GM23338 (cell line): ENCODE data around the gene IL17REL. TPM values are rescaled to one million over a fixed set of nuclear protein-coding genes. Genes with fewer than 3 reads are reported as not detected.

ENCODE experiments used
- ATAC-seq: fragments of 200-7000 bp; cut with Tn5 transposase; 3 replicates; pipeline ENCODE4 v1.9.1; 2020
- DNase-seq: peaks from one replicate; pipeline ENCODE4 v3.0.0-alpha.2; 2015; ENCODE audit warnings: low spot score
- H2AFZ ChIP-seq: fragments of 200-600 bp; sonication (generic); 2 replicates; pipeline ENCODE4 v1.8.0; 2016; ENCODE audit warnings: antibody characterized with exemption, mild to moderate bottlenecking, moderate library complexity
- H3F3A ChIP-seq: fragments of 200-600 bp; sonication (generic); replicated peaks from 2 replicates; pipeline ENCODE4 v1.8.0; 2017; ENCODE audit warnings: antibody characterized with exemption, mixed run types, low read depth
- H3K27ac ChIP-seq: fragments of 200-600 bp; sonication (generic); 2 replicates; pipeline ENCODE4 v1.6.1; 2016; ENCODE audit warnings: low read depth
- H3K27me3 ChIP-seq: fragments of 200-600 bp; sonication (generic); 2 replicates; pipeline ENCODE4 v1.8.0; 2016; ENCODE audit warnings: mild to moderate bottlenecking, mixed run types, moderate library complexity; ENCODE audit not compliant: insufficient read depth
- H3K36me3 ChIP-seq: fragments of 200-600 bp; sonication (generic); 2 replicates; pipeline ENCODE4 v1.8.0; 2016; ENCODE audit warnings: mild to moderate bottlenecking; ENCODE audit not compliant: insufficient read depth
- H3K4me1 ChIP-seq: fragments of 200-600 bp; sonication (generic); 2 replicates; pipeline ENCODE4 v1.8.0; 2016; ENCODE audit warnings: mild to moderate bottlenecking, moderate library complexity; ENCODE audit not compliant: insufficient read depth
- H3K4me2 ChIP-seq: fragments of 200-600 bp; sonication (generic); 2 replicates; pipeline ENCODE4 v1.7.1; 2017; ENCODE audit warnings: mixed run types
- H3K4me3 ChIP-seq: fragments of 200-600 bp; sonication (generic); 2 replicates; pipeline ENCODE4 v1.6.1; 2016; ENCODE audit warnings: mixed run types
- H3K79me2 ChIP-seq: fragments of 200-600 bp; sonication (generic); replicated peaks from 2 replicates; pipeline ENCODE4 v1.8.0; 2017; ENCODE audit warnings: mild to moderate bottlenecking; ENCODE audit not compliant: insufficient read depth
- H3K9me2 ChIP-seq: fragments of 200-600 bp; sonication (generic); 2 replicates; pipeline ENCODE4 v1.8.0; 2017; ENCODE audit not compliant: insufficient read depth
- H4K20me1 ChIP-seq: fragments of 200-600 bp; sonication (generic); replicated peaks from 2 replicates; pipeline ENCODE4 v1.8.0; 2017; ENCODE audit warnings: mild to moderate bottlenecking; ENCODE audit not compliant: insufficient read depth
- H3K27ac Mint-ChIP-seq: 2 replicates; pipeline ENCODE4 v1.8.0; 2020; ENCODE audit warnings: inconsistent platforms, mild to moderate bottlenecking, moderate library complexity, mixed read lengths
- H3K27me3 Mint-ChIP-seq: 3 replicates; pipeline ENCODE4 v1.8.0; 2022; ENCODE audit warnings: low read depth, mild to moderate bottlenecking, moderate library complexity, mixed read lengths, inconsistent platforms; ENCODE audit not compliant: insufficient read depth, poor library complexity
- H3K36me3 Mint-ChIP-seq: 3 replicates; pipeline ENCODE4 v1.8.0; 2021; ENCODE audit warnings: low read depth, mild to moderate bottlenecking, inconsistent platforms, moderate library complexity, mixed read lengths
- H3K4me1 Mint-ChIP-seq: 3 replicates; pipeline ENCODE4 v1.8.0; 2020; ENCODE audit warnings: mild to moderate bottlenecking, inconsistent platforms, mixed read lengths
- H3K4me3 Mint-ChIP-seq: 3 replicates; pipeline ENCODE4 v1.8.0; 2021; ENCODE audit warnings: moderate library complexity, mild to moderate bottlenecking, inconsistent platforms, mixed read lengths
- H3K9me3 Mint-ChIP-seq: 3 replicates; pipeline ENCODE4 v1.8.0; 2020; ENCODE audit warnings: moderate library complexity, mild to moderate bottlenecking, inconsistent platforms, mixed read lengths
- POLR2AphosphoS5 ChIP-seq: IDR thresholded peaks from 2 replicates; pipeline ENCODE4 v1.6.1; 2016; ENCODE audit warnings: antibody characterized with exemption, low read depth
- ZNF114 ChIP-seq: fragments of 250-450 bp; sonication (Bioruptor Pico); IDR thresholded peaks from 2 replicates; pipeline ENCODE4 v1.5.0; 2020; ENCODE audit warnings: mild to moderate bottlenecking, moderate library complexity
- polyA plus RNA-seq: library from polyadenylated mRNA; unstranded; fragments of >200 nt; fragmentation: Nextera tagmentation; extraction: Ambion mirVana; gene quantifications from 2 replicates; pipeline ENCODE4 v1.2.1, GENCODE V29; 2016
- total RNA-seq: library from RNA; depleted of rRNA; stranded (reverse); fragments of >200 nt; shearing (Covaris generic); gene quantifications from 2 replicates; pipeline ENCODE4 v1.2.3, GENCODE V29; 2014
- TF ChIP-seq, protein P1 (sequence below): fragments of 250-450 bp; sonication (Bioruptor Pico); IDR thresholded peaks from 2 replicates; pipeline ENCODE4 v1.5.0; 2020; ENCODE audit warnings: mild to moderate bottlenecking, moderate library complexity
- TF ChIP-seq, protein P2 (sequence below), 2 experiments: fragments of 200-600 bp in 1 of 2; sonication (generic) in 1 of 2; conservative IDR thresholded peaks; 2 replicates each; pipeline versions ENCODE4 v1.5.1 to v1.6.1; 2016 to 2017; ENCODE audit warnings: antibody characterized with exemption in 2 of 2, low read depth in 2 of 2, mild to moderate bottlenecking in 2 of 2, moderate library complexity in 1 of 2

Gene IL17REL
- total and polyA plus RNA-seq, 2 experiments from 2014 or later = 0.31 TPM; not detected in 1

DNA sequence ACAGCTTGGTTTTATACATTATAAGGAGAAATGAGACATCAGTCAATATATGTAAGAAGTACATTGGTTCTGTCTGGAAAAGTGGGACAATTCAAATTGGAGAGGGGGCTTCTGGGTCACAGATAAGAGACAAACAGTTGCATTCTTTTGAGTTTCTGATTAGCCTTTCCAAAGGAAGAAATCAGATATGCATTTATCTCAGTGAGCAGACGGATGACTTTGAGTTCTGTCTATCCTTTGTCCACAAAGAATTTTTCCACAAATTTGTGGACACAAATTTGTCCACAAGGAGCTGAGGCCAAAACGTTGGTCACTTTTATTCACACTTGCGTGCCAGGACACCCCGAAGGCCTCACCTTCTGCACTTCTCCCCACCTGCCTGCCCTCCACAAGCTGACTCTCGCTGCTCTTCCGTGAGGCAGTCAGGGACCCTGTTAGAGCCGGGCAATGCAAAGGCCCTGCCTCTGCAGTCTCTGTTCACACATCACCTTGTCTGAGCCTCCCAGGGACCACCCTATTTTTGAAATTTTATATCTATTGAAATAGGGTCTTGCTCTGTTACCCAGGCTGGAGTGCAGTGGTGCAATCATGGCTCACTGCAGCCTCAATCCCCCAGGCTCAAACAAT lies 20.5 kb downstream of the IL17REL start:
- H3K27ac ChIP-seq = no peak overlapping the region
- H2AFZ ChIP-seq = no peak overlapping the region
- Mint-ChIP-seq H3K9me3 (peaks cover 29% of the 10 kb centered on the region), H3K4me1 (peaks cover 3% of the 10 kb centered on the region; the same call in 1 of the 3 replicates), H3K27ac (no peak overlapping the region), H3K4me3 (no peak overlapping the region), H3K36me3 (peaks cover 3% of the 10 kb centered on the region; the same call in 2 of the 3 replicates), H3K27me3 (peaks cover 5% of the 10 kb centered on the region)
- no peaks in the 10 kb centered on the region for H4K20me1 ChIP-seq
- no peak overlapping the region for H3K4me2 ChIP-seq
- no peak for DNase-seq
- no peaks in the 10 kb centered on the region for H3K9me2 ChIP-seq
- no peaks in the 10 kb centered on the region; the same call in 1 of the 2 replicates for H3K4me1 ChIP-seq
- H3K36me3 ChIP-seq = no peaks in the 10 kb centered on the region
- TF ChIP-seq, protein P1, sequence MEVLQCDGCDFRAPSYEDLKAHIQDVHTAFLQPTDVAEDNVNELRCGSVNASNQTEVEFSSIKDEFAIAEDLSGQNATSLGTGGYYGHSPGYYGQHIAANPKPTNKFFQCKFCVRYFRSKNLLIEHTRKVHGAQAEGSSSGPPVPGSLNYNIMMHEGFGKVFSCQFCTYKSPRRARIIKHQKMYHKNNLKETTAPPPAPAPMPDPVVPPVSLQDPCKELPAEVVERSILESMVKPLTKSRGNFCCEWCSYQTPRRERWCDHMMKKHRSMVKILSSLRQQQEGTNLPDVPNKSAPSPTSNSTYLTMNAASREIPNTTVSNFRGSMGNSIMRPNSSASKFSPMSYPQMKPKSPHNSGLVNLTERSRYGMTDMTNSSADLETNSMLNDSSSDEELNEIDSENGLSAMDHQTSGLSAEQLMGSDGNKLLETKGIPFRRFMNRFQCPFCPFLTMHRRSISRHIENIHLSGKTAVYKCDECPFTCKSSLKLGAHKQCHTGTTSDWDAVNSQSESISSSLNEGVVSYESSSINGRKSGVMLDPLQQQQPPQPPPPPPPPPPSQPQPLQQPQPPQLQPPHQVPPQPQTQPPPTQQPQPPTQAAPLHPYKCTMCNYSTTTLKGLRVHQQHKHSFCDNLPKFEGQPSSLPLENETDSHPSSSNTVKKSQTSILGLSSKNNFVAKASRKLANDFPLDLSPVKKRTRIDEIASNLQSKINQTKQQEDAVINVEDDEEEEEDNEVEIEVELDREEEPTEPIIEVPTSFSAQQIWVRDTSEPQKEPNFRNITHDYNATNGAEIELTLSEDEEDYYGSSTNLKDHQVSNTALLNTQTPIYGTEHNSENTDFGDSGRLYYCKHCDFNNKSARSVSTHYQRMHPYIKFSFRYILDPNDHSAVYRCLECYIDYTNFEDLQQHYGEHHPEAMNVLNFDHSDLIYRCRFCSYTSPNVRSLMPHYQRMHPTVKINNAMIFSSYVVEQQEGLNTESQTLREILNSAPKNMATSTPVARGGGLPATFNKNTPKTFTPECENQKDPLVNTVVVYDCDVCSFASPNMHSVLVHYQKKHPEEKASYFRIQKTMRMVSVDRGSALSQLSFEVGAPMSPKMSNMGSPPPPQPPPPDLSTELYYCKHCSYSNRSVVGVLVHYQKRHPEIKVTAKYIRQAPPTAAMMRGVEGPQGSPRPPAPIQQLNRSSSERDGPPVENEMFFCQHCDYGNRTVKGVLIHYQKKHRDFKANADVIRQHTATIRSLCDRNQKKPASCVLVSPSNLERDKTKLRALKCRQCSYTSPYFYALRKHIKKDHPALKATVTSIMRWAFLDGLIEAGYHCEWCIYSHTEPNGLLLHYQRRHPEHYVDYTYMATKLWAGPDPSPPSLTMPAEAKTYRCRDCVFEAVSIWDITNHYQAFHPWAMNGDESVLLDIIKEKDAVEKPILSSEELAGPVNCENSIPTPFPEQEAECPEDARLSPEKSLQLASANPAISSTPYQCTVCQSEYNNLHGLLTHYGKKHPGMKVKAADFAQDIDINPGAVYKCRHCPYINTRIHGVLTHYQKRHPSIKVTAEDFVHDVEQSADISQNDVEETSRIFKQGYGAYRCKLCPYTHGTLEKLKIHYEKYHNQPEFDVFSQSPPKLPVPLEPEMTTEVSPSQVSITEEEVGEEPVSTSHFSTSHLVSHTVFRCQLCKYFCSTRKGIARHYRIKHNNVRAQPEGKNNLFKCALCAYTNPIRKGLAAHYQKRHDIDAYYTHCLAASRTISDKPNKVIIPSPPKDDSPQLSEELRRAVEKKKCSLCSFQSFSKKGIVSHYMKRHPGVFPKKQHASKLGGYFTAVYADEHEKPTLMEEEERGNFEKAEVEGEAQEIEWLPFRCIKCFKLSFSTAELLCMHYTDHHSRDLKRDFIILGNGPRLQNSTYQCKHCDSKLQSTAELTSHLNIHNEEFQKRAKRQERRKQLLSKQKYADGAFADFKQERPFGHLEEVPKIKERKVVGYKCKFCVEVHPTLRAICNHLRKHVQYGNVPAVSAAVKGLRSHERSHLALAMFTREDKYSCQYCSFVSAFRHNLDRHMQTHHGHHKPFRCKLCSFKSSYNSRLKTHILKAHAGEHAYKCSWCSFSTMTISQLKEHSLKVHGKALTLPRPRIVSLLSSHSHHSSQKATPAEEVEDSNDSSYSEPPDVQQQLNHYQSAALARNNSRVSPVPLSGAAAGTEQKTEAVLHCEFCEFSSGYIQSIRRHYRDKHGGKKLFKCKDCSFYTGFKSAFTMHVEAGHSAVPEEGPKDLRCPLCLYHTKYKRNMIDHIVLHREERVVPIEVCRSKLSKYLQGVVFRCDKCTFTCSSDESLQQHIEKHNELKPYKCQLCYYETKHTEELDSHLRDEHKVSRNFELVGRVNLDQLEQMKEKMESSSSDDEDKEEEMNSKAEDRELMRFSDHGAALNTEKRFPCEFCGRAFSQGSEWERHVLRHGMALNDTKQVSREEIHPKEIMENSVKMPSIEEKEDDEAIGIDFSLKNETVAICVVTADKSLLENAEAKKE (CRISPR knock-in tag) = no peak
- no peak for TF ChIP-seq POLR2AphosphoS5
- TF ChIP-seq, protein P2, sequence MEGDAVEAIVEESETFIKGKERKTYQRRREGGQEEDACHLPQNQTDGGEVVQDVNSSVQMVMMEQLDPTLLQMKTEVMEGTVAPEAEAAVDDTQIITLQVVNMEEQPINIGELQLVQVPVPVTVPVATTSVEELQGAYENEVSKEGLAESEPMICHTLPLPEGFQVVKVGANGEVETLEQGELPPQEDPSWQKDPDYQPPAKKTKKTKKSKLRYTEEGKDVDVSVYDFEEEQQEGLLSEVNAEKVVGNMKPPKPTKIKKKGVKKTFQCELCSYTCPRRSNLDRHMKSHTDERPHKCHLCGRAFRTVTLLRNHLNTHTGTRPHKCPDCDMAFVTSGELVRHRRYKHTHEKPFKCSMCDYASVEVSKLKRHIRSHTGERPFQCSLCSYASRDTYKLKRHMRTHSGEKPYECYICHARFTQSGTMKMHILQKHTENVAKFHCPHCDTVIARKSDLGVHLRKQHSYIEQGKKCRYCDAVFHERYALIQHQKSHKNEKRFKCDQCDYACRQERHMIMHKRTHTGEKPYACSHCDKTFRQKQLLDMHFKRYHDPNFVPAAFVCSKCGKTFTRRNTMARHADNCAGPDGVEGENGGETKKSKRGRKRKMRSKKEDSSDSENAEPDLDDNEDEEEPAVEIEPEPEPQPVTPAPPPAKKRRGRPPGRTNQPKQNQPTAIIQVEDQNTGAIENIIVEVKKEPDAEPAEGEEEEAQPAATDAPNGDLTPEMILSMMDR (conservative IDR thresholded peaks at IDR 0.05; ENCODE audit: low read depth in 2 of 2) = no peak
- TF ChIP-seq ZNF114 (CRISPR knock-in tag) = no peak
- no peak for ATAC-seq
- H3K27me3 ChIP-seq = no peaks in the 10 kb centered on the region
- no peaks in the 10 kb centered on the region for H3K79me2 ChIP-seq
- H3F3A ChIP-seq = no peaks in the 10 kb centered on the region
- no peak overlapping the region for H3K4me3 ChIP-seq
